Omental fat pad (tissue), 4 donors: ENCODE results near the gene ABHD16B. TPM values are rescaled to one million over a fixed set of nuclear protein-coding genes. Genes with fewer than 3 reads are reported as not detected.
A peak's percentile ranks its signal among the peaks of the same experiment; 100 is the strongest.
"Not testable (repeated sequence)": the region's sequence is repeated elsewhere in the genome, so short reads cannot be mapped to it uniquely, and the experiment has no call there.

Source experiments
- ATAC-seq: fragments of 150-250 bp; one replicate; pipeline ENCODE4 v1.9.1; 2016; ENCODE audit warnings: mild to moderate bottlenecking, moderate library complexity; ENCODE audit not compliant: low FRiP score
- DNase-seq: peaks from one replicate; pipeline ENCODE4 v3.0.0-alpha.2; 2019; ENCODE audit warnings: low spot score
- total RNA-seq, 4 donors: library from RNA; depleted of rRNA; stranded (reverse); fragments of >200 nt; gene quantifications; one replicate each; pipeline ENCODE4 v1.1.0, GENCODE V29; 2016
- TF ChIP-seq, protein P1 (sequence below), 3 donors: fragments of 450-650 bp; IDR thresholded peaks; one replicate each; pipeline ENCODE4 v1.5.1; 2016 to 2017; ENCODE audit warnings: antibody characterized with exemption in 3 of 3, mild to moderate bottlenecking in 3 of 3, moderate library complexity in 2 of 3

ABHD16B gene
- total RNA-seq, 4 donors from 2014 or later: not detected

DNA sequence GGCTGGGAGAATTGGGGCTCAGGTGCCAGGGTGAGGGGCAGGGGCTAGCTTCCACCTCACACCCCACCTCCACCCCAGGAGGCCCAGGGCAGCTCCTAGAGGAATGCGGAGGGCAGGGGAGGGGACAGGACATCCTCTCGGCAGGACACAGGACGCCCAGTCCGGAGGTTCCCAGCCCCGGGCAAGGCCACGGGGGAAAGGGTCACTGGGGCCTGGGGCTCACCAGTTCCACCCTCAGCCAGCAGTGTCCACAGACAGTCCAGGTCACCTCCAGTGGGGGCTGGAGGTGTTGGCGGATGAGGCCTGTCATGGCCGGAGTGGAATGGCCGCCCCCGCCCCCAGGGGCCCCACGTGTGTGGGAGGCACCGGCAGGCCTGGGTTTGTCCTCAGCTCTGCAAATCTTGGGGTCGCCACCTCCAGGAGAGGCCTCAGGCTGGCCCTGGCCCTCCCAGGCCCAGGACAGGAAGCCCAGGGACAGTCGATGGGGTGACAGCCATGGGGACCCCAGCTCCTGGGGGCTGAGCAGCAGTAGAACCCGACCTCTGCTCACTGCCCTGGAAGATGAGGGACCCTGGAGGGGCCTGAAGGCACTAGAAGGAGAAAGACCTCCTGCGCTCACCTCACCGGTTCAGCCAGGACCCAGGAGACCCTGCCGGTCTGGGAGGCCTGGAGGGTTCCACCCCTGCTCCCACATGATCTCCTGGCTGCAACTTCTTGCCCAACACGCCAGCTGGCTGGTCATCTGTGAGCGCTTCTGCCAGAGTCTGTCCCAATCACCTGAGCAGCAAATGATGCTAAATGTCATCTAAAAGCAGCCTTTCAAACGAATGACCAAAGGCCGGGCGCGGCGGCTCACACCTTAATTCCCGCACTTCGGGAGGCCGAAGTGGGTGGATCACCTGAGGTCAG lies 13.0 kb upstream of the ABHD16B start:
- ATAC-seq (no peak), DNase-seq (no peak)
- TF ChIP-seq, protein P1, sequence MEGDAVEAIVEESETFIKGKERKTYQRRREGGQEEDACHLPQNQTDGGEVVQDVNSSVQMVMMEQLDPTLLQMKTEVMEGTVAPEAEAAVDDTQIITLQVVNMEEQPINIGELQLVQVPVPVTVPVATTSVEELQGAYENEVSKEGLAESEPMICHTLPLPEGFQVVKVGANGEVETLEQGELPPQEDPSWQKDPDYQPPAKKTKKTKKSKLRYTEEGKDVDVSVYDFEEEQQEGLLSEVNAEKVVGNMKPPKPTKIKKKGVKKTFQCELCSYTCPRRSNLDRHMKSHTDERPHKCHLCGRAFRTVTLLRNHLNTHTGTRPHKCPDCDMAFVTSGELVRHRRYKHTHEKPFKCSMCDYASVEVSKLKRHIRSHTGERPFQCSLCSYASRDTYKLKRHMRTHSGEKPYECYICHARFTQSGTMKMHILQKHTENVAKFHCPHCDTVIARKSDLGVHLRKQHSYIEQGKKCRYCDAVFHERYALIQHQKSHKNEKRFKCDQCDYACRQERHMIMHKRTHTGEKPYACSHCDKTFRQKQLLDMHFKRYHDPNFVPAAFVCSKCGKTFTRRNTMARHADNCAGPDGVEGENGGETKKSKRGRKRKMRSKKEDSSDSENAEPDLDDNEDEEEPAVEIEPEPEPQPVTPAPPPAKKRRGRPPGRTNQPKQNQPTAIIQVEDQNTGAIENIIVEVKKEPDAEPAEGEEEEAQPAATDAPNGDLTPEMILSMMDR (IDR thresholded peaks at IDR 0.05): no peak

DNA sequence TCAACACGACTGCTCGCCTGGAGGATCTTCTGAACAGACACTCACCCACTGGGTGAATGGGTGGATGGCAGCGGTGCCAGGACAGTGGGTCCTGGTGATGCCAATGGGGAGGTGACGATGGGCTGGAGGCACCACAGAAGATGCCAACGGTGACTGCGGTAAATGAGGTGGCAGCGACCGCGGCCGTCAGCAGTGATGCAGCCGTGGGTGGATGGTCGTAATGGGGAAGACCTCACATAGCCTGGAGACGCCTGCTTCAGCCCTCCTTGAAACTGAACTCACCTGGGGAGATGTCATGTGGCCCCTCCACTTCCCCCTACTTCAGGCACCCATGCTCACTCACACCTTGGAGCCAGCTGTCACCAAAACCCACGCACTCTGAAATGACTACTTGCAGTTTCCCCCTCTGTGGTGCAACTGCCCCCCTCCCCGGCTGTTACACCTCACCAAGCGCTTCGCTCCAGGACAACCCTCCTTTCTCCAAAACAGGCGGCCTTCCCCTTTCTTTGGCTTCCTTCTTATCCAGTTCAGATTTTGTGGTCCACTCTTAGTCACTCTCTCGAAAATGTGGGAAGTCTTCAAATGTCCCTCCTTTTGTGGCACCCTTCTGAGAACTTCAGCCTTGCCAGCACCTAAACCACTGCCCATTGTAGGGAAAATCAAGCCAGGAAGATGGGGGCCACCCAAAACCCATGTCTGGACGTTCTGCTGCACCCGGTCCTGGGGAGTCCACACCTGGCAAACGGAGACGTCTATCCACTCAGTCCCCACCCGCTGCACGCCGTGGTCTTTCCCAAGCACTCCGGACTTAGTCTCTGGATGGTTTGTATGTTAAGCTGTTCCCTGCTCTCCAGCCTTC lies 10.4 kb upstream of the ABHD16B start:
- TF ChIP-seq, protein P1 (IDR thresholded peaks at IDR 0.05): no peak
- ATAC-seq (no peak), DNase-seq (no peak)

DNA sequence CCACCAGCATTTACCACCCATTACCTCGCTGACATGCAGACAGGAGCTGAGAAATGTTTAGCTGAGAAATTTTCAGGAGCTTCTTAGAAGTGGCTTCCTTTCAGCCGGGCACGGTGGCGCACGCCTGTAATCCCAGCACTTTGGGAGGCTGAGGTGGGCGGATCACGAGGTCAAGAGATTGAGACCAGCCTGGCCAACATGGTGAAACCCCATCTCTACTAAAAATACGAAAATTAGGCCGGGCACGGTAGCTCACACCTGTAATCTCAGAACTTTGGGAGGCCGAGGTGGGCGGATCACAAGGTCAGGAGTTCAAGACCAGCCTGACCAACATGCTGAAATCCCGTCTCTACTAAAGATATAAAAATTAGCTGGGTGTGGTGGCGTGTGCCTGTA lies 9.8 kb upstream of the ABHD16B start:
- DNase-seq, ATAC-seq: not testable (repeated sequence)

DNA sequence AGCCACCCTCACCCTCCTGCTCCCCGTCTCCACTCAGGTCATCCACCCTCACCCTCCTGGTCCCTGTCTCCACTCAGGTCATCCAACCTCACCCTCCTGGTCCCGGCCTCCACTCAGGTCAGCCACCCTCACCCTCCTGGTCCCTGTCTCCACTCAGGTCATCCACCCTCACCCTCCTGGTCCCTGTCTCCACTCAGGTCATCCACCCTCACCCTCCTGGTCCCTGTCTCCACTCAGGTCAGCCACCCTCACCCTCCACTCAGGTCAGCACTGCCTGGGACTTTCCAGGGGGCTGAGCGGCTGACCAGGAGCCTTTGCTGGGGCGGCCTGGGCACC lies 7.6 kb upstream of the ABHD16B start:
- DNase-seq, ATAC-seq: not testable (repeated sequence)

DNA sequence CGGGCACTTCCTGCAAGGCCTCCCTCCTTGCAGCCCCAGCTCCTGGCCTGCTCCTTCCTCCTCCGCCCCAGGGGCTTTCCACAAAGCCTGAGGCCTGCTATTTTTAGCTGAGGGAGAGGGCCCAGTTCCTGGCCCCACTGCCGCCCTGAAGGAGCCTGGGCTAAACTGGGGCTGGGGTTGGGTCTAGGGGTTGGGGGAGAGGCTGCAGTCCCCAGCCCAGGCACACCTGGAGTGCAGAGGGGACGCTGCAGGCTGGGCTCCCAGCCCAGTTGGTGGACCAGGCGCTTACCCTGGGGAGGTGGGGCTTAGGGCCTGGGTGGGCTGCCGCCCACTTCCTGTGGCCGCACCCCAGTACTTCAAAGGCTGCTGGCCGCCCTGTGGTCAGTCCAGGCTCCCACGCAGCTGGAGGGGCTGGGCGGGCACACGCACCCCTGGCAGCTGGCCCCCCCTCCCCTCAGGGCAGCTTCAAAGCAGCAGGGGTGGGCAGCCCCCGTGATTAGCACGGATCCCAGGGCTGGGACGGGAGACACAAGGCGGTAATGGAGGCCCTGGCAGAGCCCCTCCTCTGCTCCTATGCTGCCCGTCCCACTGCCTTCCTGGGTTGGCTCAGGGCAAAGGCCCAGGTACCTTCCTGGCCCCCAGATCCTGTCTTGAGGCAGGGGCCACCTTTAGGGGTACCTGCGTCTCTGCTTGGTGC lies 7.1 kb upstream of the ABHD16B start:
- DNase-seq (no peak), ATAC-seq (peak; percentile 33)
- TF ChIP-seq, protein P1 (IDR thresholded peaks at IDR 0.05): no peak

DNA sequence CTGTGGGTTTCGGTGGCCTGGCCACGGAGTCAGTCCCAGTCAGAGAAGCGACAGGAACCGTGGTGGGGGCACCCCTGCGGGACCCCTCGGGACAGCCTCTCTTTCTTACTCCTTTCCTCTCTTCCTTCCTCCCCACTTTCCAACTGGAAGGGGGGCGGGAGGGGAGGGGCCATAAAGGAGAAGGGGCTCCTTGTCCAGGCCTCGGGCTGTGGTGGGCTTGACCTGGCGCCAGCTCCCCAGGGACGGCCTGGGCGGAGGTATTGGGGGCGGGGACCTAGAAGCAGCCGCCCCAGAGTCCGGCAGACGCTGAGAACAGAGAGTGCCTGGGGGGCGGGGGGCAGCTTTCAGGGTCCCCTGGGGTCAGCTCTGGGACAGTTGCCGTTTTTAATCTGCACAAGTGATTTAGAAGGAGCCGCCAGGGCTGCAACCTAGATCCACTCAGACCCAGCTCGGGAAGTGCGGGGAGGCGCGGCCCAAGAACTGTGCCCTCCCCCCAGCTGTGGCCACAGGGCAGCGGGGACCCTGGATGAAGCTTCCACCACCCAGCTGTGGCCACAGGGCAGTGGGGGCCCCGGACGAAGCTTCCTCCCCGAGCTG lies 6.4 kb upstream of the ABHD16B start:
- ATAC-seq (peak; percentile 21), DNase-seq (no peak)
- TF ChIP-seq, protein P1 (IDR thresholded peaks at IDR 0.05): no peak

DNA sequence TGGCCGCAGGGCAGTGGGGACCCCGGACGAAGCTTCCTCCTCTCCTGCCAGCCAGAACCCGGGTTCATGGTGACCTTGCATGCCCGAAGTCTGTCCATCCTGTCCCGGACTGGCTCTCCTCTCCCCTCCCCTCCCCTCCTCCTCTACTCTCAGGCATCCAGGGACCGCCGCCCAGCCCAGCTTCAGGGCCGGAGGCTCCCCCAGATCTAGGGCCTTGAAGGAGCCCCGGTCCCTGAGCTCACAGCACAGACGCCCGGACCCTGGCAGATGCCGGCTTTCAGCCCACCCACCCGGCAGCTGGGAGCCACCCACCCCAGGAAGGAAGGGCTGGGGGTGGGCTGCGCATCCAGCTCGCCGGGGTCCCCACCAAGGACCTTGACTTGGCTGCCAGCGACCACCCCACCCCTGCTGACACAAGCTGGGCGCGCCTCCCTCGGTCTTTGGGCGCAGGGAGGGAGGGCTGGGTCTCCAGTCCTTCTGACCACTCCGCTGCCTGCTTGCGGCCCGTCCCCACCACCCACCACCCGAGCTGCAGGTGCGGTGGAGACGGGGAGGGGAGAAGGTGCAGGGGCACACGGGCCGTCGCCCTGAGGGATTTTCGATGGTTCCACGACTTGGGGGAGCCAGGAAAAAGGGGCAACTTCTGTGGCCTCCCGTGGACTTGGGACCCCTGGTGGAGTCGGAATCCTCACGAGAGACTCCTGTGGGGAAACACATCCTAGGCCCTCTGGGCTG lies 5.8 kb upstream of the ABHD16B start:
- ATAC-seq (no peak), DNase-seq (no peak)
- TF ChIP-seq, protein P1 (IDR thresholded peaks at IDR 0.05): no peak
